Anterior cingulate cortex (tissue), 58 donors: ENCODE results near the gene ZNF554.
A peak's percentile ranks its signal among the peaks of the same experiment; 100 is the strongest.

ENCODE experiments used
- DNase-seq, 58 donors: peaks; one replicate each; lab custom pipeline; 2025; lab: John Stamatoyannopoulos, UW

The ZNF554 gene

GRCh38 chr19:2819540-2820111 lies at the start of gene ZNF554:
Gene ZNF554, plus strand, starts transcription at chr19:2819868. Its CDS starts 204 bp downstream, at chr19:2820072.
- DNase-seq: peak; percentile 66 to 96 (median 90)

- peak in 26 of 58 donors; percentile 5 to 63 (median 25) for DNase-seq
These were observed 49.3 kb upstream of the ZNF554 start for GRCh38 chr19:2770055-2771013.

- DNase-seq: no peak
These were observed 47.6 kb upstream of the ZNF554 start for GRCh38 chr19:2771786-2772674.

- peak in 1 of 58 donors; percentile 20 for DNase-seq
These were observed 45.5 kb upstream of the ZNF554 start for GRCh38 chr19:2774083-2774679.

- peak in 12 of 58 donors; percentile 14 to 52 (median 37) for DNase-seq
These were observed 44.6 kb upstream of the ZNF554 start for GRCh38 chr19:2774953-2775555.

GRCh38 chr19:2775556-2776430 lies 43.9 kb upstream of the ZNF554 start:
- peak in 18 of 58 donors; percentile 12 to 65 (median 24) for DNase-seq

- no peak for DNase-seq
These were observed 41.5 kb upstream of the ZNF554 start for GRCh38 chr19:2777952-2778683.

GRCh38 chr19:2779121-2779740 lies 40.4 kb upstream of the ZNF554 start:
- DNase-seq: peak in 43 of 58 donors; percentile 5 to 79 (median 56)

- DNase-seq: no peak
These were observed 39.4 kb upstream of the ZNF554 start for GRCh38 chr19:2780284-2780683.

GRCh38 chr19:2782329-2782935 lies 37.2 kb upstream of the ZNF554 start:
- no peak for DNase-seq

- DNase-seq: peak; percentile 76 to 100 (median 98)
These were observed 36.5 kb upstream of the ZNF554 start, which contains the start of gene SGTA for GRCh38 chr19:2782936-2783780. Gene SGTA, minus strand, starts transcription at chr19:2783273. Its CDS starts 14,205 bp downstream, at chr19:2769068.

- no peak for DNase-seq
These were observed 35.9 kb upstream of the ZNF554 start for GRCh38 chr19:2783781-2784145.

GRCh38 chr19:2785244-2785997 lies 34.2 kb upstream of the ZNF554 start, which contains the start of gene THOP1:
Gene THOP1, plus strand, starts transcription at chr19:2785503. Its CDS starts 160 bp downstream, at chr19:2785663.
- DNase-seq: peak; percentile 49 to 99 (median 97)

- DNase-seq: no peak
These were observed 32.6 kb upstream of the ZNF554 start for GRCh38 chr19:2787115-2787514.

GRCh38 chr19:2788237-2788636 lies 31.4 kb upstream of the ZNF554 start:
- DNase-seq: no peak
